ENCODE data around the gene IL16. TPM values are rescaled to one million over a fixed set of nuclear protein-coding genes. Genes with fewer than 3 reads are reported as not detected.

The IL16 gene
- total and polyA plus RNA-seq, 2 donors (not counting 1 experiment from before 2014, with no cell fraction given), result 181 to 287 TPM

- no peaks in the 10 kb centered on the region for H3K27me3 ChIP-seq (replicated peaks in 1 of 4; ENCODE audit: control extremely low read depth in 1 of 4, control insufficient read depth in 3 of 4, insufficient read depth in 4 of 4, low read length in 3 of 4)
- no peak overlapping the region for H3K27ac Mint-ChIP-seq
- H3K9me3 Mint-ChIP-seq (ENCODE audit: insufficient read depth), result no peaks in the 10 kb centered on the region
- peaks cover 13% of the 10 kb centered on the region for H3K4me1 Mint-ChIP-seq
- H3K36me3 ChIP-seq (replicated peaks in 1 of 2; ENCODE audit: control extremely low read depth in 1 of 2, control insufficient read depth in 1 of 2, extremely low read depth in 1 of 2, insufficient read depth in 2 of 2, low read length in 1 of 2), result no peaks in the 10 kb centered on the region
- H3K27me3 Mint-ChIP-seq, result no peaks in the 10 kb centered on the region
- no peak overlapping the region for H3K4me3 Mint-ChIP-seq
- WGBS (ENCODE audit: insufficient coverage), result no CpG with 5 or more reads among the region's 4 CpGs
- H3K9ac ChIP-seq (ENCODE audit: low read length), result no peak overlapping the region
- ChIA-PET CTCF (interaction anchor here (0.9 to 20.0 kb wide), 17 partner anchors 12 to 358 kb away, joined by 3 to 306 read pairs (median 7); partner anchors contain the start of gene STARD5), POLR2A (no interaction called here)
- no peaks in the 10 kb centered on the region for H4K20me1 ChIP-seq (ENCODE audit: control insufficient read depth, insufficient read depth, low read length, poor library complexity, severe bottlenecking)
- DNase-seq (no peak), ATAC-seq (ENCODE audit: low read depth) (no peak)
- no peak overlapping the region for H3K27ac ChIP-seq (ENCODE audit: low read length in 2 of 2)
- TF ChIP-seq EZH2 (IDR thresholded peaks at IDR 0.05; ENCODE audit: borderline replicate concordance, insufficient read depth, low read depth, low read length, poor library complexity, severe bottlenecking) (no peak), CTCF (IDR thresholded peaks at IDR 0.05) (no peak)
- H3K4me2 ChIP-seq (replicated peaks; ENCODE audit: low read depth, low read length, poor library complexity, severe bottlenecking), result no peak overlapping the region
- peaks cover 0 to 4% of the 10 kb centered on the region in 2 donors for H3K4me1 ChIP-seq (ENCODE audit: control insufficient read depth in 2 of 2, insufficient read depth in 2 of 2, low read length in 2 of 2)
- intact Hi-C loops (cut with micrococcal nuclease), result loop anchor here (1.0 to 2.0 kb wide), 3 partner anchors 60 to 229 kb away; no protein-coding TSS in a partner anchor
- H2AFZ ChIP-seq (ENCODE audit: insufficient read depth, low read depth, low read length, poor library complexity, severe bottlenecking), result no peak overlapping the region
- H3K79me2 ChIP-seq (ENCODE audit: control insufficient read depth, insufficient read depth, low read length), result no peaks in the 10 kb centered on the region
- no peaks in the 10 kb centered on the region for H3K9me3 ChIP-seq (ENCODE audit: control extremely low read depth in 1 of 3, control insufficient read depth in 2 of 3, insufficient read depth in 1 of 3, low read length in 2 of 3)
- H3K4me3 ChIP-seq (ENCODE audit: control extremely low read depth in 1 of 5, extremely low read depth in 1 of 5, insufficient read depth in 1 of 5, low read depth in 2 of 5, low read length in 4 of 5), result no peak overlapping the region
These were observed 139.0 kb downstream of the IL16 start for GRCh38 chr15:81335631-81336030.

GRCh38 chr15:81336568-81336967, 139.9 kb downstream of the IL16 start:
- WGBS (ENCODE audit: insufficient coverage), result no CpG with 5 or more reads among the region's 4 CpGs
- ATAC-seq (ENCODE audit: low read depth) (peak; percentile 57), DNase-seq (peak; percentile 65)
- Mint-ChIP-seq H3K27ac (no peak overlapping the region), H3K4me1 (peaks cover 7% of the 10 kb centered on the region), H3K4me3 (no peak overlapping the region), H3K27me3 (no peaks in the 10 kb centered on the region), H3K9me3 (ENCODE audit: insufficient read depth) (no peaks in the 10 kb centered on the region)
- POLR2A ChIA-PET, result no interaction called here
- H3K9me3 ChIP-seq (ENCODE audit: control extremely low read depth in 1 of 3, control insufficient read depth in 2 of 3, insufficient read depth in 1 of 3, low read length in 2 of 3), result no peaks in the 10 kb centered on the region
- CTCF ChIA-PET, result interaction anchor here (0.6 to 20.0 kb wide), 18 partner anchors 10 to 183 kb away, joined by 3 to 306 read pairs (median 5); no protein-coding TSS in a partner anchor
- no peaks in the 10 kb centered on the region for H3K27me3 ChIP-seq (replicated peaks in 1 of 4; ENCODE audit: control extremely low read depth in 1 of 4, control insufficient read depth in 3 of 4, insufficient read depth in 4 of 4, low read length in 3 of 4)
- no peaks in the 10 kb centered on the region for H3K36me3 ChIP-seq (replicated peaks in 1 of 2; ENCODE audit: control extremely low read depth in 1 of 2, control insufficient read depth in 1 of 2, extremely low read depth in 1 of 2, insufficient read depth in 2 of 2, low read length in 1 of 2)
- no peak overlapping the region for H3K9ac ChIP-seq (ENCODE audit: low read length)
- H3K4me3 ChIP-seq (ENCODE audit: control extremely low read depth in 1 of 5, extremely low read depth in 1 of 5, insufficient read depth in 1 of 5, low read depth in 2 of 5, low read length in 4 of 5), result no peak overlapping the region
- intact Hi-C loops (cut with micrococcal nuclease), result loop anchor here (1.0 to 2.0 kb wide), 3 partner anchors 61 to 230 kb away; no protein-coding TSS in a partner anchor
- no peak overlapping the region for H3K4me2 ChIP-seq (replicated peaks; ENCODE audit: low read depth, low read length, poor library complexity, severe bottlenecking)
- no peak overlapping the region for H3K27ac ChIP-seq (ENCODE audit: low read length in 2 of 2)
- no peak overlapping the region for H2AFZ ChIP-seq (ENCODE audit: insufficient read depth, low read depth, low read length, poor library complexity, severe bottlenecking)
- no peaks in the 10 kb centered on the region for H4K20me1 ChIP-seq (ENCODE audit: control insufficient read depth, insufficient read depth, low read length, poor library complexity, severe bottlenecking)
- TF ChIP-seq CTCF (IDR thresholded peaks at IDR 0.05) (peak; percentile 51), EZH2 (IDR thresholded peaks at IDR 0.05; ENCODE audit: borderline replicate concordance, insufficient read depth, low read depth, low read length, poor library complexity, severe bottlenecking) (no peak)
- H3K4me1 ChIP-seq (ENCODE audit: control insufficient read depth in 2 of 2, insufficient read depth in 2 of 2, low read length in 2 of 2), result no peaks in the 10 kb centered on the region
- H3K79me2 ChIP-seq (ENCODE audit: control insufficient read depth, insufficient read depth, low read length), result no peaks in the 10 kb centered on the region
